ENCODE results near the gene GFPT2. TPM values are rescaled to one million over a fixed set of nuclear protein-coding genes. Genes with fewer than 3 reads are reported as not detected.

GFPT2 gene
- 47.6 and 105 TPM in 2 replicates for total RNA-seq

DNA sequence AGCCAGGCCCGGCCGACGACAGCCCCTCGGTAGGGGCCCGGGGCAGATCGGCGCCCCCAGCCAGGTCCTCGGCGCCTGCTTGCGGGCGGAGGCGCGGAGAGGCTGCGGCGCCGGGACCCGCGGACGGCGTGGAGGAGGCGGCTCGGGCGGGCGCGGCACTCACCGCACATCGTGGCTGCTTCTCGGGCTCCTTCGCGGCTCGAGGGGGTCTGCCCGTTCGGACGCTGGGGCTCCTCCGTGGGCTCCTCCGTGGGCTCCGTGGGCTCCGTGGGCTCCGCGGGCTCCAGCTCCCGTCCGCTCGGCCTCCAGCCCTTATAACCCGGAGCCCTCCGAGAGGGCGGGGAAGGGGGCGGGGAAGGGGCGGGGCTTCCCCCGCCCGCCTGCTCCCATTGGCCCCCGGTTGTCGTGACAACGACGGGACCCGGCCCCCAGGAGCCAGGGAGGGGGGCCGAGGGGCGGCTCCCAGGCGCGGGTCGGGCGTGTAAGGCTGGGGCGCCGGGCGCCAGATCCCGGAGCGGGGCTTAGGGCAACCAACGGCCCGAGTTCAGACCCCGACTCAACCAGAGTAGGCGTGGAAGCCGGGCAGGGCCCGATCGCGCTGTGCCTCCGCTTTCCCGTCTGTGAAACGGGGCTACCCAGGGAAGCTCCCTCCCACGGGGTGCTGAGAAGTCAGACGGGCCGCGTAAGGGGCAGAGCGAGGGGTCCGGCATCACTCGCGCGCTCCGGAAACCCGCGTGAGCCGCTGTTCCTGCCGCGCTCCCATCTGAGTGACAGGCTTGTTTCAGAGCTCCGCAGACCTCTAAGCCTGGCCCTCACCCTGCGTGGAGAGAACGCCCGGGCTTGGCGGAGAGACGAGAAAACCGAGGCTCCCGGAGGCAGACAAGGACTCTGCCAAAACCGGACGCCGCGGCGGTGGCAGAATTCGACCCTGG, at the start of gene GFPT2:
GFPT2 (minus strand) TSS at position 289 of the 932 bp plus-strand sequence; CDS start at position 170, 119 bp downstream.

DNA sequence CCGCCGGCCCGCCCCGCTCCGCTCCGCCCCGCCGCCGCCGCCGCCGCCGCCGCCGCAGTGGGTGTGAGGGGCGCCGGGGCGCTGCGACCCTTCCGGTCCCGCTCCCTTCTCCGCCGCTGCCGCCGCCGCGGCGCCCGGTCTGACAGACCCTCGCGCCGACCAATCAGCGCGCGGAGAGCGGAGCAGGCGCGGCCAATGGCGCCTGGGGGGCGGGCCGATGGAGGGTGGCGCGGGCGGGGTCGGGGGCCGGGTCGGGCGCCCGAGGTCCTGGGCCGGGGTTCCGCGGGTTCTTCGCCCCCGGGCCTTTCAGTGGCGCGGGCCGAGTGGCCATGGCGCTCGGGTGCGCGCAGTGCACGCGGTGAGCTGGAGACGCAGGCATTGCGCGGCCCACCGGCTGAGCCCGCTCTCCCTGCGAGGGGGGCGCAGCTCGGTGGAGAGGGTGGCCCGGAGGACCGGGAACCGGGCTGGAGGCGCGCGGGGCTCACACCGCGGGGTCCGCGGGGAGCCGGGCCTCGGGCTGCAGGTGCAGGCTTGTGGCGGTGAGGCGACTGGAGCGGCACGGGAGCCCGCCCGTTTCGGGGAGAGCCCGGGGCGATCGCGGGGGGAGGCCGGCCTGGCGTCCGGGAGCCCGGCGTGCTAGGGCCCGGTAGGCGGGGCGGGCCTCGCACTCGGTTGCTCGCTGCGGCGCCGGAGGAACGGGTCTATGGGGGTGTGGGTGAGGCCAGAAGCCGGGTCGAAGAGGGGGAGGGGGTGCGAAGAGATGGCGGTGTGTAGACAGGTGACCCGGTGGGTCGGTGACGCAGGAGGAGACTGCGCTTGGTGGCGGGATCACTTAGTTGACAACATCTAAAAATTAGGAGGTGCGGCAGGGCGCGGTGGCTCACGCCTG, 60.9 kb downstream of the GFPT2 start, which contains the start of gene MAPK9:
MAPK9 (minus strand) TSS at position 141 of the 889 bp plus-strand sequence. CDS start 11,522 bp downstream, outside the sequence.

Other genes with a start within 250 kb of the GFPT2 start
- not detected in 2 replicates for gene RASGEF1C, start 144.1 kb downstream of the GFPT2 start, total RNA-seq
- 22.0 and 40.1 TPM in 2 replicates for gene MAPK9, start 61.3 kb downstream of the GFPT2 start, total RNA-seq
- 7.3 and 13.0 TPM in 2 replicates for gene CNOT6, start 141.0 kb upstream of the GFPT2 start, total RNA-seq
- gene SCGB3A1, start 238.2 kb upstream of the GFPT2 start, total RNA-seq = not detected in 2 replicates